ENCODE data around the gene WNT7B.

The WNT7B gene

DNA sequence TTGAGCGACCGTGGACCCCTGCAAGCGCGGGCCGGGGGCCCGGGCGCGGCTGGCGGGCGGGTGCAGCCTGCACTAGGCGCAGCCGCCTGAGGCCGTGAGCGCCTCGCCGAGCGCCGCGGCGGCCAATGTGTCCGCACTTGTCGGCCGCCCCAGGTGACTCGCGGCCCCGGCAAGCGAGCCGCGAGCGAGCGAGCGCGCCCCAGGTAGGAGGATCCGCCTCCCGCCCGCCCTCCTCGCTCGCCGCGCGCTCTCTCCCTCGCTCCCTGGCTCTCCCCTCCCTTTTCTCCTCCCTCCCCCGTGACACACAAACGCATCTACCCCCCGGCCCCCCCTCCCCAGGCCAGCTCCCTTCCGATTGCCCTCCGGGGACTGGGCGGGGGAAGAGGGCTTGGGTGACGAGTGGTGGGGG, at the start of gene WNT7B:
WNT7B (minus strand) TSS at position 160 of the 409 bp plus-strand sequence. CDS start 408 bp downstream, outside the sequence.
- peak; percentile 27 for DNase-seq

DNA sequence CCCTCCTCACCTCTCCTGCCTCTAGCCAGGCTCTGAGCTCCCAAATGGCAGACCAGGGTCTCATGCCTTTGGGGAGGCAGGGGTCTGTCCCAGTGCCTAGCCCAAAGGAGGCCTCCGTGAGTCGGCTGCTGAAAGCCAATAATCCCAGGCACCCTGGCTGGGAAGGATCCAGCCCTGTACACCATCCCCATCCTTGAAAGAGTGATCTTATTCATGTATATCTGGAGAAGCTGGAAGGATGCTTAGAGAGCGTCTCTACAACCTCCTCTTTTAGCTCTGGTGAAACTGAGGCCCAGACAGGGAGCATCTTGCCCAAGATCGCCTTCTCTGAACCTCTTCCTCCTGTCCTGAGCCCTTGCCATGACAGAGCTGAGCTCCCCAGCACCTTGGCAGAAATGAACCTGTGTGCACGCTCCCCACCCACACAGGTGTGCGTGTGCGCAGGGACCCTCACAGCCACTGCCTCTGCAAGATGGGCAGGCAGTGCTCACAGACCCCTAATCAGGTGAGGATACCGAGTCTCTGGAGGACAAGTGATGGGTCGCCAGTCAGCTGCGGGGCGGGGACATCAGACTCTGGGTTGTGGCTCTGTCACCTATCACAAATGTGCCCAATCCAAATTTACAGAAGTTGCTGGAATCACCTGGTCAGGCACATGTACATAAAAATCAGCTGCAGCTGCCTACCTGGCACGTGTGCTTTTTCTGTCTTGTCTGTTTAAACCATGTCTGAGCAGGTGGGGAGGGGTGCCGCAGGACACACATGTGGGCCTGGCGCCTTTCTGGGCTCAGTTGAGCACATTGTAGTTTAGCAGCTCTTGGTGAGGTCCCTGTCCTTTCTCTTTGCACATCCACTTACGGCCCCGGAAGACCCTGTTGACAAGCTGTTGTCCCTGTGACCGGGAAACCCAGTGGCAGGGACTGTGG, 49.3 kb upstream of the WNT7B start:
- DNase-seq = no peak

DNA sequence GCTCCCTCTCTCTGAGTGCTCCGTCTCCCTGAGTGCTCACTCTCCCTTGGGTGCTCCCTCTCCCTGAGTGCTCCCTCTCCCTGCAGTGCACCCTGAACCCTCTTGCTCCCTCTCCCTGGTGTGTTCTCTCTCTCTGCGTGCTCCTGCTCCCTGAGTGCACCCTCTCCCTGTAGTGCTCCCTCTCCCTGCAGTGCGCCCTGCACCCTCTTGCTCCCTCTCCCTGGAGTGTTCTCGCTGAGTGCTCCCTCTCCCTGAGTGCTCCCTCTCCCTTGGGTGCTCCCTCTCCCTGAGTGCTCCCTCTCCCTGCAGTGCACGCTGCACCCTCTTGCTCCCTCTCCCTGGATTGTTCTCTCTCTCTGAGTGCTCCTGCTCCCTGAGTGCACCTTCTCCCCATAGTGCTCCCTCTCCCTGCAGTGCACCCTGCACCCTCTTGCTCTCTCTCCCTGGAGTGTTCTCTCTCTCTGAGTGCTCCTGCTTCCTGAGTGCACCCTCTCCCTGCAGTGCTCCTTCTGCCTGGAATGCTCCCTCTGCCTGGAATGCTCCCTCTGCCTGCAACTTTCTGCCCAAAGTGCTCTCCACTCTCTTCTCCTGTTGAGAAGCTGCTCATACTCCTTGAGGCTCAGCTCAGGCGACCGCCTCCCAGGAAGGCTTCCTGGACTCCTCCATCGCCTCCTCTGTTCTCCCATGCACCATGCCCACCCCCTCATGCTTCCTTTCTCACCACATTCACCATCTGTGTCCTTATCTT, 48.4 kb upstream of the WNT7B start:
- DNase-seq = no peak

DNA sequence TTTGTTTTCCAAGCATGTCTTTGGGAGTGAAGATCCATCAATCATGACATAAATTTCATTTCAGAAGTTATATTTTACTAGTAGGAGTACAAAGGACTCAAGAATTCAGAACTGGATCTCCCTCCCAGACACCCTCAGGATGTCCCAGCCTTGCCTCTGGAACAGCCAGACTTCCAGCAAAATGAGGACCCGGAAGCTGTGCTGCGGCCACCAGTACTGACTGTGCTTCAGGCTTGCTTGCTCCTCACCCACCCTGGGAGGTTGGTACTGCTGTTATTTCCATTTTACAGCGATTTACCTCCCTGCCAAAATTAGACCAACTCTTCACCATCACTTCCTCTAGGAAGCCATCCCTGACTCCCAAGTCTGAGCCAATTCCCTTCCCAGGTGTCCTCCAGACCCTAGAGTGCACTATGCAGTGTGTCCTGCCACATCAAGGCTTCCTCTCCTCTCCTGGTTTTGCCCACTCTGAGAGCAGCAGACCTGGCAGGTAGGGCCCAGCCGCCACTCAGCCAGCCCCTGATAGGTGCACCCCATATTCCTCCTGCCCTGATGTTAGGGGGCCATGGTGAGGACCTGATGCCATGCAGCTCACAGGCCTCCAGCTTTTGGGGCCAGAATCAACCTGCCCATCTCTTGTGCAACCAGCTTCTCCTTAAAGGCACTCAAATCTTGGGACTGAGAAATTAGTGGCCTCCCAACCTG, 47.3 kb upstream of the WNT7B start:
- no peak for DNase-seq

DNA sequence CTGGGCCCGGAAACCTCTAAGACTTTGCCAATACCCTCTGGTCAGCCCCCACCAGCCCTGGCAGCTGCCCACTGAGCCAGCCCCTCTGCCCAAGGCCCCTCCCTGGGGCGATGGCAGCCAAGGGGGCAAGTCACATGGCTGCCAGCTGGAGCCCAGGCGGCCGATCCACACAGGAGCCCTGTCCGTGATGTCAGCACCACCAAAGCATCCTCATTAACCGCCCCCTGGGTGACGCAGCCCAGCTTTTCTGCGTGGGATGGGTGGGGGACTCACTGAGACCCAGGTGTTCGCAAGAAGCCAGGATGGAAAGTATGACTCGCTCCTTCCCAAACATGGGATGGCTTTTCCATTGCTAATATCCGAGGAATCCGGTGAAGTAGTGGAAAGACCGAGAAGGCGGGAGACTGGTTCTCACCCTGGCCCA, 46.6 kb upstream of the WNT7B start:
- DNase-seq = no peak

DNA sequence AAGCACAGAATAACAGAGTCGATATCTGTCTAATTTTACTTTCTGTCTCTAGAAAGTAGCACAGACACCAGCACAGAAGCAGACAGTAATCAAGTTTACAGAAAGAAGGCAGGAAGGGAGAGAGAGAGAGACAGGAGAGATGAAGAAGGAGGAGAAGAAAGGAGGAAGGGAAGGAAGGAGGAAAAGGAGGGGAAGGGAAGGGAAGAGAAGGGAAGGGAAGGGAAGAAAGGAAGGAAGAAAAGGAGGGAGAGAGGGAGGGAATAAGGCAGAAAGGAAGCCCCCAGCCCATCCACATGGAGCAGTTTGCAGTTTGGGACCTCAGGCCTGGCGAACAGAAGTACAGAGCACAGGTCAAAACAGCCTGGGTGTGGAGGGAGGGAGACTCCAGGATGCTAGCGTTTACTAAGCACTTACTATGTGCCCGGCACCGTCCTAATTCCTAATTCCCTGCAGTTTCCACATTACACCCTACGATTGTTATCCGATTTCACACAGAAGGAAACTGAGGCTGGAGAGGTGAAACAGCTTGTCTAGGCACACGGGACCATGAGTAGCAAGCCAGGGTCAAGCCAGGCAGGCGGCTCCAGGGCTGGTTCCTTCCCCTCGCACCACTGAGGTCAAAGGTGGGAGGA, 46.0 kb upstream of the WNT7B start:
- no peak for DNase-seq

DNA sequence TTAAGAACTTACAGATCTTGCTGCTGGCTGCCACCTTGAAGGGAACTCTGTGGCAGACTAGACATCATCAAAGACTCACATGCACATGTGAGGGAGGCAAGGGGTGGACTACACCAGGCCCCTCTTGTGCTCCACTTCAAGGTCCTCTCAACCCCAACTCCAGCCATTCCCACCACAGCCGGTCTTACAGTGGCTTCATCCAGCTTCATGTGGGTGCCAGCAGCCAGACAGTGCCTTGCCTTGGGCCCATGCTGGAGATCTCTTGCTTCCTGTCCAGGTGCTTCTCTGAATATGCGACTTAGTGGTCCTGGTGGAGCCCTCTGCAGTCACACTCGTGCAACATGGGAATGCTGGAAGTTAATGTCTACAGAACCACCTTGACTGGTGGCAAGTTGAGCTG, 44.6 kb upstream of the WNT7B start:
- no peak for DNase-seq

DNA sequence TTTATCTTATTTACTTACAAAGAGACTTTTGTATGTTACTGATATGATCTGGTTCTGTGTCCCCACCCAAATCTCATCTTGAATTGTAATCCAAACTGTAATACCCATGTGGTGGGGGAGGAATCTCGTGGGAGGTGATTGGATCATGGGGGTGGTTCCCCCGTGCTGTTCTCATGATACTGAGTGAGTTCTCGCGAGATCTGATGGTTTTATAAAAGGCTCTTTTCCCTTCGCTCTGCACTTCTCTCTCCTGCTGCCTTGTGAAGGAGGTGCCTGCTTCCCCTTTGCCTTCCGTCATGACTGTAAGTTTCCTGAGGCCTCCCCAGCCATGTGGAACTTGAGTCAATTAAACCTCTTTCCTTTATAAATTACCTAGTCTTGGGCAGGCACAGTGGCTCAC, 42.4 kb upstream of the WNT7B start:
- no peak for DNase-seq

DNA sequence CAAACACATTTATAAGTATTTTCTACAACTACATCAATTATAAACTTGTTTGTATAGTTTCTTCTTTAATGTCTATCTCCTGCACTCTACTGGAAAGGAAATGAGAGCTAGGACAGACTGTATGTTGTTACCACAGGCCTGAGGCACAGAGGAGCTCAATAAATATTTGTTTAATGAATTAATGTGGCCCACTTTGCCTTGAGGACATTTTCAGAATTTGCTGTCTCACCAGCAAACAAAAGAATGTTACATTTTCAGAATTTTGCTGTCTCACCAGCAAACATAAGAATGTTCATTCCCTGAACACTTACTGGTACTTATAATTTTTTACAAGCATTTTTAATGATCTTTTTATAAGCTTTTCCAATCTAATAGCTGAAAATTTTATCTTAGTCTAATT, 41.9 kb upstream of the WNT7B start:
- DNase-seq = no peak

DNA sequence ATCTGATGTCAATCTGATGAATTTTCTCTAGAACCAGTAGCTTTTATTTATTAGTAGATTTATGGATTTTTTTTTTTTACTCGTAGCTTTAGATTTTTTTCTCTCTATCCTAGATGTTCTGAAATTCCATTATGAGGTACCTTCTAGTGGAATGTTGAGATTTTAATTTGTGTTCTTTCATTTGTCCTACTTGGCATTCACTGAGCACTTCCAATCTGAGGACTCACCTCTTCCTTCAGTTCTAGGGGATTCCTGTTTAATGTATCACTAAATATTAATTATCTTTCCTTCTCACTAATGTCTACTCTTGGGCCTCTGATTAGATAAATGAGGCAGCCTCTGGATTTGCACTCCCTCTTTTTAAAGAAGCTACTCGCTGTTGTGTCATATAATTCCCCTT, 40.2 kb upstream of the WNT7B start:
- DNase-seq = no peak

DNA sequence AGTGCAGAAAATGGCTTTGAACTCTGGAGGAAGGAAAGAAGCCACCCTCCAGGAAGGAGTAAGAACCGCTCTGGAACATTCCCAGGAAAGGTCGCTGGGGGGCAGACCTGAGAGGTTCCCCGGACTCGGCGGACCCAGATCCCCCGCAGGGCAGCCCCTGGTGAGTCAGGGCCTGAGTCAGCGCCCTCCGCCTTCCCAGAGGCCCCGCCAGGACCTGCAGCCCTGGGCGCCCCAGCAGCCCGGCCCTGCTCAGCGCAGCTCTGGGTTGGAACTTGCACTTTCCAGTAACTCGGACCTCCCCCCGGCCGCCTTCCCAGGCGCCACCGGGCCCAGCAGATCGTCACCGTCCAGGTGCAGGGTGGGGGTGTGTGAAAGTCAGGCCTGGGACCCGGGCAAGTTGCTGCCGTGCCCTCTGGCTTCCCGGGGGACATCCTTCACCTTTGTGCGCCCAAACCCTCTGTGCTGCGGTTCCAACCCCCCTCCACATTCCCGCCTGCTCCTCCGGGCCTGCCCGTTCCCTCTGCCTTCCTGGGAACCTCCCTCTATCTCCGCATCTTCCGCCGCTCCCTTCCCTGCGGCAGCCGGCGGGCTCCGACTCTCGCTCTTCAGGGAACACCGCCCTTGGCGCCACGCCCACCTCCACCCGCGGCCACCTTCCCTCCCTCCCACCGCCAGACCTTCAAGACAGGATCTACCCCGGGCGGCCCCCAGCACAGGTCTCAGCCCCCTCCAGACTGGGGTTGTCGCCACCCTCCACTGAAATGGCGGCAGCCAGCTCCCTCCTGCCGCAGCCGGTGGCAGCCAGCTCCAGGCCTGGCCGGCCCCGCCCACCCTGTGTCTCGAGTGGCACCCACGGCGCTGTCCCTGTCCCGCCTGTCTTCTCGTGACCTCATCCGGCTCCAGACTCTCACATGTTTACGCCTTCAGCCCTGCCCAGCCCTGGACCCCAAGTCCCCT, 36.8 kb upstream of the WNT7B start:
- DNase-seq = peak; percentile 79

DNA sequence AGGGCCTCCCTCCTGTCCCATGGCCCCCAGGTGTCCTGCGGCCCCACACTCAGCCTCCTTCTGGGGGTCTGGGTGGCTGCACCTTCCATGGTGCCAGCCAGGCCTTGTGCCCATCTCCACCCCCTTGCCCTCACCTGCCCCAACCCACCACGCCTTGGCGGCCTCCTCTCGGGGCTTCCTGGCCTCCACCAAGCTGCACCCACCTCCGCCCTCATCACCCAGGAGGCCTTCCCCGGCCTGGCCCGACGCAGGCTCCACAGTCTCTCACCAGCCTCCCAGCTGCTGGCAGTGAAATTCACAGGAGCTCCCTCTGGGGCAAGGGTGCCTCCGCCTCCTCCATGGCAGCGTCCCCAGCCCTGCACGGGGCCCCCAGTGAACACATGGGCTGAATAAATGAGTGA, 35.9 kb upstream of the WNT7B start:
- DNase-seq = no peak

DNA sequence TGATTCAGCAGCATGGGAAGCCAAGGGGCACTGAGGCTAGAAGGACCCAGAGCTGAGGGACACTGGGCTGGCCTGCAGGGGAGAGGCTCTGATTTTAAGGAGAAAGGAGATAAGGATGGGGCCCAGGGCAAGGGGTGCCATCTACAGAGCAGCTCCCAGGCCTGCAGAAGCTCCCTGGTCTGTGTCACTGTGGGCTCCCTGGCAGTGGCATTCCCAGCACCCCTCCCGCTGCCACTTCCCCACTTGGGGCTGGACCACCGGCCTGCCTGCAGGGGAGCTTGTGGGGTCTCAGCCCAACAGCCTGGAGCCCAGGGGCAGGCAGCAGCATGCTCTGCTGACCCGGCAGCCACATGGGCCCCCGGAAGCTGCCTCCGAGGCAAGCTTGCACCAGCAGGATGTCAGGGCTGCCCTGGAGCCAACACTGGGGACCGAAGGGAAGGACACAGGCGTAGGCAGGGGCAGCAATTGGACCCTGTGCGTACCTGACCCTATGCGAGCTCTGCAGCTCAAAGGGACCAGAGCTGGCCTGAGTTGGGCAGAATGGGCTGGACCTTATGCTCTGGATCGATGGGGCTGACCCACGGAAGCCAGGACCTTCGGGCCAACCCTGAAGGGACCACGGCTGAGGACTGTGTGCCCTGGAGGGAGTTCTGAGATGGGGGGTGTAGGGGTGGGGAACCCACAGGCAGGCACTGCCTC, 35.4 kb upstream of the WNT7B start:
- no peak for DNase-seq

DNA sequence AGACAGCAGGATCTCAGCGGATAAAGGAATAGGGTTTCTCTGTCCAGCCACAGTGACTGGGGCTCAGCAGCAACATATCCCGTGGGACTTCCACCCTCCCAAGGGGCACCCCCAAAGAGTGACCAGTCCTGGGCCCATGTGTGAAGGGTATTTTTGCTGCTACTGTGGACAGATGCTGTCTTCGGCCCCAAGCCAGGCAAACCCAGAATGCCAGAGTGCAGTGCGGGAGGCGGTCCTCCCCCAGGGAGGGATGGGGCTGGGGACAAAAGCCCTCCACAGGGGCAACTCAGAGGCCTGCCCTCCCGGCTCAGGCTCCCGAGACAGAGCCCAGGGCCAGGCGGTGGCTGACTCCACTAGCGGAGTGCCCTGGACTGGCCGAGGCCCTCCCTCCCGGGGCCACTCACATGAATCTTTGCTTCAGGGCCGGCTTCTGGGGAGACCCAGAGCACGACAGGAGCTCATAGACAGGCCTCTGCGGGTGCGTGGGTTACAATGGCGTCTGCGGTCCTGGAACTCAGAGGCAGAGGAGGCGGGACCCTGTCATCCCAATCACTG, 34.7 kb upstream of the WNT7B start:
- no peak for DNase-seq

DNA sequence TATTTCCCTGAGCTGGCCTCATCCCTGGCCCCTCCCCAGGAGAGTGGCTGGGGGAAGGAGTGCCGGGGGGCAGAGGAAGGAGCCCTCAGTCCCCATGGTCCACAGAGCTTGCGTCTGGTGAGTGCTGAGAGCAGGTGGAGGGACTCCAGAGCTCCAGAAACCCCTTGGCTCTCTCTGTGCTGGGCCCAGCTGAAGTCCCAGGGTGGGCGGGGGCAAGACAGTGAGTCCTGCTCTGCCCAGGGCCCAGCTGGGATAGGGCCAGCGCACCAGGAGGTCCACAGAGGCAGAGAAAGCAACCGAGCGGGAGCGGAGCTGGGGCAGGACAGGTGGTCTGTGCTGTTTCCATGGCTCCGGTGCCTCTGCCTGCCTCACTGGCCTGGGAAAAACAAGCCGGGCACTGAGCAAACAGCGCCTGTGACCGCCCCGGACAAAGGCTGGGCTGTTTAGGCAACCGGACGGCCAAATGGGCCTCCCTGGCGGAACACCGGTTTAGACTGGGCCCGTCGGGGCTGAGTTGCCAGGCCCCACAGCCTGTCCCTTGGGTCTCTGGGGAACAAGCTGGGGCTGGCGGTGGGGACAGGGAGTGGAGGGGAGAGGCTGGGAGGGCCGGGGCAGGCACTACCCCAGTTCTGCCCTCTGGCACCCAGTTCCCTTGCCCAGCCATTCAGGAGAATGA, 34.1 kb upstream of the WNT7B start:
- no peak for DNase-seq

DNA sequence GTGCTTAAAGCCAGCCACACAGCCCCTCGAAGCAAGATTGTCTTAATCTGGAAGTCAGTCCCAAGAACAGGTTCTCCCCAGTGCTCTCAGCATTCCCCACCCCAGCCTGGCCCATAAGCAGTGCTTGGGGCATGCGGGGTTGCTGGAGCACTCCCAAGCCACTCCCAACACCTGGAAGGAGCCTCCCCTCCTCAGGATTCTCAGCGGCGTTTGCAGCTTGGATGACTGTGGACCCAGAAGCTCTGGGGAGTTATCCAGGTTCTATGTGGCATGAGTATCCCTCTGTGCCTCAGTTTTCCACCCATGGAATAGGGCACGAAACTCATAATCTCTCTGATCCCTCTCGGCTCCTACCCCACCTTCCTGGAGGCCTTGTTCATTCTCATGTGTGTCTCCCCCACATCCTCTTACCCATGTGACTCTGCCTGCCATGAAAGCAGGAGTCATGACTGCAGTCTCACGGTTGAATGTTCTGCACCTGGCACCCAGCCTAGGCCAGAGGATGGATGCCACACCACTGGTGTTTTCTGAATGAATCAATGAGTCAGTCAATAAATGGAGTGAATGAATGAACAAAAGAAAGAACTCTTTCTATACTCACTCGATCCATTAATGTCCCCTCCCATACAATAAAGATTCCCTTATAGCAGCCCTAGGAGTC, 33.4 kb upstream of the WNT7B start:
- DNase-seq = no peak

DNA sequence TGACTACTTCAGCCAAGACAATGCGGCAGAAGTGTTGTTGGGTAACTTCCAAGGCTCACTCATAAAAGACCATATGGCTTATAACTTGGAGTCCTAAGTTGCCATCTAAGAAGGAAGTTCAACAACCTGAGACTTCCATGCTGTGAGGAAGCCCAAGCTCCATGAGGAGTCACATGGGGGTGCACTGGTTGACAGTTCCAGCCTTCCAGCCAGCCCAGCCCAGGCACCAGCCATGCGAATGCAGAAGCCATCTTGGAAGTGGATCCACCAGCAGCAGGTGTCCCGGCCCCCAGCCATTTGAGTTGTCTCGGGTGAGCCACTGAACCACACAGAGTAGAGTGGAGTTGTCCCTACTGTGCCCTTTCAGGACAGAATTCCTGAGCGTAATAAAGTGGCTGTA, 32.8 kb upstream of the WNT7B start:
- no peak for DNase-seq

DNA sequence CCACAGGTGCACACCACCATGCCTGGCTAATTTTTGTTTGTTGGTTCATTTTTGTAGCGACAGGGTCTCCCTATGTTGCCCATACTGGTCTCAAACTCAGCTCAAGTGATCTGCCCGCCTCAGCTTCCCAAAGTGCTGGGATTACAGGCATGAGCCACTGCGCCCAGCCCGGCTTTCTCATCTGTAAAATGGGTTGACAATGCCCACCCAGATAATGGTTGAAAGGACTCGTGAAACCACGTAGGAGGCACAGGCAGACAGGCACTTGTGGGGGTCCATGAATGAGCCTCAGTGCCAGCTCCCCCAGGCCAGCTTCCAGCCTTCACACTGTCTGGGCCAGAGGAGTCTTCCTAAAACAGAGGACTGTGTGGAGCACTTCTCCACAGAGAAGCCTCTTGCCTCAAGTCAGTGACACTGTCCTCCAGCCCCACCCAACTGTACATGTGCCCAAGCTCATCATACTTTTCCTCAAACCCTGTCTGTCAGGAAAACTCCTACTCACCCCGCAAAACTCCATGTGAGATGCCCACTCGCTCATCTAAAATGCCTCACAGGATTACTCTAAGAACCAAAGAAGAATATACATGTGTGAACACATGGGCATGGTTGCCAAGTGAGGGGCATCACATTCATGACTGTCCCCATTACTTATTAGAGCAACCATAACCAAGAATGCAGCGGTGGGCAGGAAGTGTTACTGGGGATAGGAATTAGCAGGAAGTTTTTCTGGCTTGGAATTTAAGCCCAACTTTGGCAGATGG, 32.1 kb upstream of the WNT7B start:
- DNase-seq = no peak

DNA sequence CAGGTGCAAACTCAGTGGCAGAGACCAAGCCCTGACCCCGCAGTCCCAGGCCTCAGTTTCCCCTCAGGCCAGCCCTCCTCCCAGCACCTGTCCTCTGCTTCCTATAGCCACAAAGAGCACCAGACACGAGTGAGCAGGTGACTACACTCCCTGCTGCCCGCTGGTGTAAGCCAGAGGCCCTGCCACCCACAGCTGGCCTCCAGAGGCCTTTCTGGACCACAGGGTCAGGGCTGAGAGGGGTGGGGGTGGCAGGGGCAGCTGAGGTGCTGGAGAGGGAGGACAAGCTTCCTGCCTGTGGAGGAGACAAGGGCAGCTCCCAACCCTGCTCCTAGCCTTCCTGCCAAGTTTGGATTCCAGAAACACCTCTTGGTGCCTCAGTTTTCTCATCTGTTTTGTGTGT, 31.3 kb upstream of the WNT7B start:
- DNase-seq = no peak

Data from CD4-positive, alpha-beta T cell treated with Interleukin-21 for 1 hour (primary cell).